Tibial nerve (tissue), 4 donors: ENCODE results near the gene SPINK8. TPM values are rescaled to one million over a fixed set of nuclear protein-coding genes. Genes with fewer than 3 reads are reported as not detected.

ENCODE experiments used
- DNase-seq, 2 donors: peaks; one replicate each; pipeline ENCODE4 v3.0.0-alpha.2; 2019; ENCODE audit warnings: low spot score in 2 of 2
- H3K27ac ChIP-seq, 4 donors: fragments of 200-600 bp; sonication (generic) in 3 of 4; one replicate each; pipeline ENCODE4 v1.5.1; 2017 to 2019; ENCODE audit warnings: mild to moderate bottlenecking in 1 of 4
- H3K27me3 ChIP-seq, 2 donors: fragments of 200-600 bp; sonication (generic) in 1 of 2; one replicate each; pipeline versions ENCODE4 v1.5.1 to v1.6.0; 2017 to 2019
- H3K36me3 ChIP-seq, 3 donors: fragments of 200-600 bp; sonication (generic); one replicate each; pipeline ENCODE4 v1.5.1; 2018 to 2019
- H3K4me1 ChIP-seq, 4 donors: fragments of 200-600 bp; sonication (generic) in 3 of 4; one replicate each; pipeline ENCODE4 v1.5.1; 2017 to 2019
- H3K4me3 ChIP-seq, 4 donors: fragments of 200-600 bp; sonication (generic) in 3 of 4; one replicate each; pipeline ENCODE4 v1.5.1; 2017 to 2019; ENCODE audit warnings: mild to moderate bottlenecking in 1 of 4, moderate library complexity in 1 of 4
- H3K9me3 ChIP-seq, 4 donors: fragments of 200-600 bp; sonication (generic) in 3 of 4; one replicate each; pipeline ENCODE4 v1.5.1; 2017 to 2019
- EP300 ChIP-seq, 2 donors: sonication (generic); formaldehyde crosslinking; IDR thresholded peaks; one replicate each; pipeline ENCODE4 v1.6.1; 2017; ENCODE audit warnings: antibody characterized with exemption in 2 of 2, mild to moderate bottlenecking in 1 of 2
- POLR2A ChIP-seq, 2 donors: fragments of 450-650 bp; IDR thresholded peaks; one replicate each; pipeline ENCODE4 v1.6.1; 2017; ENCODE audit warnings: antibody characterized with exemption in 2 of 2, mild to moderate bottlenecking in 2 of 2, moderate library complexity in 2 of 2
- WGBS, 2 donors: methylation state at CpG; one replicate each; pipeline ENCODE4 v1.1.5; 2018; 5-methylcytosine and 5-hydroxymethylcytosine counted together
- total RNA-seq, 4 donors: library from RNA; depleted of rRNA; stranded (reverse); fragments of >200 nt; gene quantifications; one replicate each; pipeline ENCODE4 v1.1.0, GENCODE V29; 2016
- TF ChIP-seq, protein P1 (sequence below), 5 experiments: fragments of 200-600 bp in 3 of 5; fragments of 450-650 bp in 2 of 5; sonication (generic) in 3 of 5; IDR thresholded peaks; one replicate each; pipeline ENCODE4 v1.5.1; 2016 to 2019; ENCODE audit warnings: antibody characterized with exemption in 5 of 5, mild to moderate bottlenecking in 3 of 5, moderate library complexity in 2 of 5

The SPINK8 gene
- total RNA-seq, 4 donors from 2014 or later: not detected

DNA sequence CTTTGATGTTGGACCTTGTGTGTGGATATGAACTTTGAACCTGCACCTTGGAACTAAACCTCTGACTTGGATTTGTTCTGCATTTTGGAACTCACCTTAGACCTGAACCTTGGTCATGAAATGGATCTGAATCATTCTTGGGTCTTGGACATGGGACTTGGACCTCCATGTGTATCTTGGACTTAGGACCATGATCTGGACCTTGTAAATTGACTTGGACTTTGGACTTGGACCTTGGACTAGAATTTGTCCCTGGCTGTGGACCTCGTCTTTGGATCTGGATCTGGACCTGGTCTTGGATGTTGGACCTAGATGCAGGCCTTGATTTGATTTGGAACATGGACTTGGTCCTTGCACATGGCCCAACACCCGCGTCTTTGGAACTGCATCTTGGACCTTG is 47.2 kb downstream of the SPINK8 start:
- TF ChIP-seq POLR2A (IDR thresholded peaks at IDR 0.05) (no peak), EP300 (IDR thresholded peaks at IDR 0.05) (no peak)
- TF ChIP-seq, protein P1, sequence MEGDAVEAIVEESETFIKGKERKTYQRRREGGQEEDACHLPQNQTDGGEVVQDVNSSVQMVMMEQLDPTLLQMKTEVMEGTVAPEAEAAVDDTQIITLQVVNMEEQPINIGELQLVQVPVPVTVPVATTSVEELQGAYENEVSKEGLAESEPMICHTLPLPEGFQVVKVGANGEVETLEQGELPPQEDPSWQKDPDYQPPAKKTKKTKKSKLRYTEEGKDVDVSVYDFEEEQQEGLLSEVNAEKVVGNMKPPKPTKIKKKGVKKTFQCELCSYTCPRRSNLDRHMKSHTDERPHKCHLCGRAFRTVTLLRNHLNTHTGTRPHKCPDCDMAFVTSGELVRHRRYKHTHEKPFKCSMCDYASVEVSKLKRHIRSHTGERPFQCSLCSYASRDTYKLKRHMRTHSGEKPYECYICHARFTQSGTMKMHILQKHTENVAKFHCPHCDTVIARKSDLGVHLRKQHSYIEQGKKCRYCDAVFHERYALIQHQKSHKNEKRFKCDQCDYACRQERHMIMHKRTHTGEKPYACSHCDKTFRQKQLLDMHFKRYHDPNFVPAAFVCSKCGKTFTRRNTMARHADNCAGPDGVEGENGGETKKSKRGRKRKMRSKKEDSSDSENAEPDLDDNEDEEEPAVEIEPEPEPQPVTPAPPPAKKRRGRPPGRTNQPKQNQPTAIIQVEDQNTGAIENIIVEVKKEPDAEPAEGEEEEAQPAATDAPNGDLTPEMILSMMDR (IDR thresholded peaks at IDR 0.05): no peak
- Histone ChIP-seq H3K27me3 (no peaks in the 10 kb centered on the region), H3K9me3 (peaks cover 0 to 3% (median 0%) of the 10 kb centered on the region in 4 donors), H3K36me3 (peaks cover 0 to 37% (median 7%) of the 10 kb centered on the region in 3 donors), H3K4me3 (no peak overlapping the region), H3K4me1 (no peaks in the 10 kb centered on the region), H3K27ac (no peak overlapping the region)
- DNase-seq: no peak
- WGBS, 2 donors: 86 to 87% methylated on average over 3 of the region's 3 CpGs

DNA sequence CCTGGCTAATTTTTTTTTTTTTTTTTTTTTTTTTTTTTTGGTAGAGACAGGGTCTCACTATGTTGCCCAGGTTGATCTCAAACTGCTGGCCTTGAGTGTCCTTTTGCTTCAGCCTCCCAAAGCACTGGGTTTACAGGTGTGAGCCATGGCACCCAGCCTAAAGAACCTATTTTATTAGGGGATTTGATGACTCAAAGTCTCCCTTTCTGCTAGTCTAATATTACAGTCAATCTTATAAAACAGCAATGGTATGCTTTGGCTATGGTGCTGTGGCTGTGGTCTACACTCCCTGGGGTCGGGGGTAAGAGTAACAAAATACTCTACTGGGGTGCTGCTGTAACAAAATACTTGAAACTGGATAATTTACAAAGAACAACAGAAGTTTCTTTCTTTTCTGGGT is 47.8 kb downstream of the SPINK8 start:
- H3K9me3 ChIP-seq: peaks cover 0 to 3% (median 0%) of the 10 kb centered on the region in 4 donors
- TF ChIP-seq POLR2A (IDR thresholded peaks at IDR 0.05) (no peak), EP300 (IDR thresholded peaks at IDR 0.05) (no peak)
- TF ChIP-seq, protein P1 (IDR thresholded peaks at IDR 0.05): no peak
- WGBS, 2 donors: 73 to 94% methylated on average over 1 of the region's 1 CpG
- DNase-seq: no peak
- H3K27ac ChIP-seq: no peak overlapping the region
- H3K36me3 ChIP-seq: peaks cover 0 to 30% (median 7%) of the 10 kb centered on the region in 3 donors
- no peak overlapping the region for H3K4me3 ChIP-seq
- no peaks in the 10 kb centered on the region for H3K27me3 ChIP-seq
- H3K4me1 ChIP-seq: no peaks in the 10 kb centered on the region

DNA sequence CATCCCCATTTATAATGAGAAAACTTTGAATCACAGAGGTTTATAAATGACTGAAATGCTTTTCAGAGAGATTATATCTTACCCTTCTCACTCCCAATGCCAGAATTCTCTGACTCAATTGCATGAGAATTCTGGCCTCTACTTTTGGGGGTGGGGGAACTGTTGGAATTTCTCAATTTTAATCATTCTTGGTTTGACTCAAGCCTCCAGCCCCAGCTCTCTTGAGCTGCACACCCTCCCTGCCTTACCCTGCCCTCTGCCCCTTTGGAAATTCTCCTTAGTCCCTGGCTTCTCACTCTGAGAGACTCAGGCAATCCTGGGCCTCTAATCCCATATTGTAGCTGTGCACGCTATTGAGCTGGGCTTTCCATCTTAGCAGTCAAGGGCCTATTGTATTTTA is 48.3 kb downstream of the SPINK8 start:
- H3K27me3 ChIP-seq: no peaks in the 10 kb centered on the region
- peaks cover 0 to 3% (median 0%) of the 10 kb centered on the region in 4 donors for H3K9me3 ChIP-seq
- 73 to 91% methylated on average over 1 of the region's 1 CpG for WGBS, 2 donors
- H3K36me3 ChIP-seq: peaks cover 0 to 26% (median 7%) of the 10 kb centered on the region in 3 donors
- no peak overlapping the region for H3K4me3 ChIP-seq
- TF ChIP-seq EP300 (IDR thresholded peaks at IDR 0.05) (no peak), POLR2A (IDR thresholded peaks at IDR 0.05) (no peak)
- TF ChIP-seq, protein P1 (IDR thresholded peaks at IDR 0.05): no peak
- H3K4me1 ChIP-seq: no peaks in the 10 kb centered on the region
- DNase-seq: no peak
- no peak overlapping the region for H3K27ac ChIP-seq

DNA sequence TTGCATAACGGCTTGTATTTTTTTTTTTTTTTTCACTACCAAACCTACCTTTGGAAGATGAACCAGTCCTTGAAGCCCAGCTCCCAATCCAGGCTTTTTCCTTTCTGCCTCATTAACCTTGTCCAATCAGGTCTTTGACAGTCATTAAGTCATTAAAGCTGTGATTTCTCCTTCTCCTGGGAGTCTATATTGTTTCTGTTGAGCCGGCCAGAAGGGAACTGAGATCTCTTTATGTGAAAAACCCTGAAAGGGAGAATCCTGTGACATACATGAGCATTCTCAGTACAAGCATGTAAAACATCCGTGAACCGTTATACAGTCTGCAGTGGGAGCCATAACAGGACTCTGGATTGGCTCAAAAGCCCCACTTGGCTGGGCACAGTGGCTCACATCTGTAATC is 52.6 kb downstream of the SPINK8 start:
- Histone ChIP-seq H3K27me3 (no peaks in the 10 kb centered on the region), H3K4me3 (no peak overlapping the region), H3K36me3 (no peaks in the 10 kb centered on the region), H3K9me3 (no peaks in the 10 kb centered on the region), H3K27ac (no peak overlapping the region), H3K4me1 (no peaks in the 10 kb centered on the region)
- 61 to 62% methylated on average over 4 of the region's 4 CpGs for WGBS, 2 donors
- DNase-seq: no peak
- TF ChIP-seq POLR2A (IDR thresholded peaks at IDR 0.05) (no peak), EP300 (IDR thresholded peaks at IDR 0.05) (no peak)
- TF ChIP-seq, protein P1 (IDR thresholded peaks at IDR 0.05): no peak

DNA sequence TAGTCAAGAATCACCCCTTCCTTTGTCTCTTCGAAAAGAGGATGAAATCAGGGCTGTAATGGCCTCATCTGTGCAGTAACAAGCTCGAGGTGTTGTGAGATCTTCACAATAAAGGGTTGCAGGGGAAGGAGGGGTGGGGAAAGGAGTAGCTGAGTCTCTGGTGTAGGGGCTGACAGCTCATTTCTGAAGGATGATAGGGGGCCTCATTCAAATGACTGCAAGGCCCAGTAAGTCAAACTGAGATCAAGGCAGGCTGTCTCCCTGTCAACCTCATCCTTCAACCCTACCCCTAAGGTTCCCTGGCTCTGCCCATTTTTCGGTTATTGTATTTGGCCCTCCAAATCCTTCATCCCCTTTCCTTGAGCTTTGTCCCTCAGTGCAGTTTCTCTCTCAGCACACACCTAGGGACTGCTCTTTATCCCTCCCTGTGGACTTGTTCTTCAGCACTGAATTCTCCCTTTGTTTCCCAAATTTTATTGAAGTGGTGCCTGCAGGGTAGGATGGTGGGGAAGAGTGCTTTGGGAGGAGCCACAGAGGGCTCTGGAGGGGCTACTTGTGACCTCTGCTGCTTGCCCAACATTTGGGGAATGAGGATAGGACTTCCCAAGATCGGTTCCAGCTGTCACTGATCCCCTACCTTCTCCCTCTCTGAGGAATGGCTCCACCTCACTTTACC is 54.4 kb downstream of the SPINK8 start:
- no peaks in the 10 kb centered on the region for H3K4me1 ChIP-seq
- H3K4me3 ChIP-seq: no peak overlapping the region
- H3K36me3 ChIP-seq: no peaks in the 10 kb centered on the region
- H3K9me3 ChIP-seq: no peaks in the 10 kb centered on the region
- TF ChIP-seq EP300 (IDR thresholded peaks at IDR 0.05): no peak
- TF ChIP-seq, protein P1 (IDR thresholded peaks at IDR 0.05): no peak
- no peak for TF ChIP-seq POLR2A (IDR thresholded peaks at IDR 0.05)
- no peak overlapping the region for H3K27ac ChIP-seq
- no peaks in the 10 kb centered on the region for H3K27me3 ChIP-seq
- no peak for DNase-seq
- 59 to 75% methylated on average over 4 of the region's 4 CpGs for WGBS, 2 donors
